Measurements from ENCODE around the gene SURF4.
"Not testable (repeated sequence)": the region's sequence is repeated elsewhere in the genome, so short reads cannot be mapped to it uniquely, and the experiment has no call there.

Gene SURF4

DNA sequence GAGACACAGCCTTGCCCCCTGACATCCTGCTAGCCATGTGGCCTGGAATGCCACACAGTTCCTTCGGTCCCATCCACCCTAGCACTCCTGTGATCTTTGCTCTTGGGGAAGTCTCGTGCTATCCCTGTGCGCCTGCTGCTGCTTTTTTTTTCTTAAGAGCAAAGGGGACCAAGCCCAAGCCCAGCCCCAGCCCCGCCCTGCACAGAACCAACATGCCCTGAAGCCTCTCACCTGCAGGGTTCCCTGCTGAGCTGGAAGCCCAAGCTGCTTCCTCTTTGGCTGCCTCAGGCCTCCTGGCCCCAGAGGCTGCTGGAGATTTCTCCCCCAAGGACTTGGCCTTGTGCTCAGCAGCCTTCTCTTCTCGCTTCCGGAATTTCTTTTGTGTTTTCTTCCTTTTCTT lies 41.7 kb downstream of the SURF4 start:
- DNase-seq (ENCODE audit: low spot score): no peak

DNA sequence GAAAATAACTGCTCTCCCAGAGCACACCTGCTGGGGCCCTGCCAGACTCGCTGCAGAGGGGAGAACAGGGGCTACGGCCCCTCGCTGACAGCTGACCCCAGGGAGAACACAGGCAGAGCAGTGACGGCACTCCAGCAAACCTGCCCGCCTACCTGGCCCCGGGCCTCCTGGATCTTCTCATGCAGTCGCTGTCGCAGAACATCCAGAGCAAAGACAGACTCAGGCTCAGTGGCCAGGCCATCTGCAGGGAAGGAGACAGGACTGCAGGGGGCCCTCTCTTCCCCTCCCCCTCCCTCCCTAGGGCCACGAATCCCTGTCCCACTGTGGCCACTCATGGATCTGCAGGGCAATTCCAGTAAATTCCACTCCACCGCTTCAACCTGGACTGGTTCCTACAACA lies 42.3 kb downstream of the SURF4 start:
- no peak for DNase-seq (ENCODE audit: low spot score)

DNA sequence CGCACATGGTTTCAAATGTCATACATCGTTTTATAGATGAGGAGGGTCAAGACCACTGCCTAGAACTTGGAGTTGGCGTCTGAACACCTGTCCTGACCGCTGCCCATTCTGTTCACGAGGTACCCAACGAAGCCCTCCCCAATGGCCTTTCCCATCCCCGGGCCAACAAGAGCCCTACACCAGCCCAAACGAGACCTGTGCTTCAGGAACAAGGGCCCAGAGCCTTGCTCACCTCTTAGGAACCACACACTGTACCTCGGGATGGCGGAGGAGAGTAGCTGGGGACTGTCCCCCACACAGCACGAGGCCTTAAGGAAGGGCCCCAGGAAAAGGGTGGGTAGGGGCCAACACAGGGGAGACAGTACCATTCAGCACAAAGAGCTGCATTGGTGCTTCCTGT lies 42.8 kb downstream of the SURF4 start:
- no peak for DNase-seq (ENCODE audit: low spot score)

- no peak for DNase-seq (ENCODE audit: low spot score)
These were observed 43.5 kb downstream of the SURF4 start for GRCh38 chr9:133332381-133332730.

DNA sequence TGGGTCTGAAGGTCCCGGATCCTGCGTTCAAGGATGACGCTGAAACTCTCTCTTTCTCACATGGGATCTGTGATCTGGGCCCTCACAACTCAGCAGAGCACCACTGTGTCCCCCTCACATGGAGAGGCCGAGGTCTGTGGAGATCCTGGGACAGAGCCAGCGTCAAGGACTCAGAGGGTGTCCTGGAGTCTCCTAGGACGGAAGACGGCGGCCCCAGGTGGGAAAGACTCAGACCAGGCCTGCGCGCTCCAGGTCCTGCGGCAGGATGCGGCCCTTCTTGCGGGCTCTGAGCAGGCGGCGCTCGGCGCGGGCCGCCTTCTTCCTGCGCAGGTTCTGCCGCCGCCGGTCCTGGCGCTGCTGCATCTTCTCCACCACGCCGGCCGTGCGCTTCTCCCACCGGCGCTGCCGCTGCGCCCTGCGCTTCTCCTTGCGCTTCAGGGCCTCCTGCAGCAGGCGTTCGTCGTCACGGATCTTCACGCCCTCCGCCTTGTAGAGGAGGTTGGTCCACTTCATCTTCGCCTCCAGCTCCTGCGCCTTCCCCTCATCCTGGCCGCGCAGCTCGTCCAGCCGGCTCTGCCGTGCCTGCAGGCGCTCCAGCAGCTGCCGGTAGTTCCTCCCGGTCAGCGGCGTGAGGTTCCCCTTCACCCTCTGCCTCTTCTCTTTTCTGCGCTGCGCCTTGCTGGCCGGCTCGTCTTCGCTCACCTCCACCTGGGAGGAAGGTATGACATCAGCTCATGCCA lies 44.0 kb downstream of the SURF4 start:
- no peak for DNase-seq (ENCODE audit: low spot score)

- DNase-seq (ENCODE audit: low spot score): no peak
These were observed 44.6 kb downstream of the SURF4 start for GRCh38 chr9:133331221-133331620.

DNA sequence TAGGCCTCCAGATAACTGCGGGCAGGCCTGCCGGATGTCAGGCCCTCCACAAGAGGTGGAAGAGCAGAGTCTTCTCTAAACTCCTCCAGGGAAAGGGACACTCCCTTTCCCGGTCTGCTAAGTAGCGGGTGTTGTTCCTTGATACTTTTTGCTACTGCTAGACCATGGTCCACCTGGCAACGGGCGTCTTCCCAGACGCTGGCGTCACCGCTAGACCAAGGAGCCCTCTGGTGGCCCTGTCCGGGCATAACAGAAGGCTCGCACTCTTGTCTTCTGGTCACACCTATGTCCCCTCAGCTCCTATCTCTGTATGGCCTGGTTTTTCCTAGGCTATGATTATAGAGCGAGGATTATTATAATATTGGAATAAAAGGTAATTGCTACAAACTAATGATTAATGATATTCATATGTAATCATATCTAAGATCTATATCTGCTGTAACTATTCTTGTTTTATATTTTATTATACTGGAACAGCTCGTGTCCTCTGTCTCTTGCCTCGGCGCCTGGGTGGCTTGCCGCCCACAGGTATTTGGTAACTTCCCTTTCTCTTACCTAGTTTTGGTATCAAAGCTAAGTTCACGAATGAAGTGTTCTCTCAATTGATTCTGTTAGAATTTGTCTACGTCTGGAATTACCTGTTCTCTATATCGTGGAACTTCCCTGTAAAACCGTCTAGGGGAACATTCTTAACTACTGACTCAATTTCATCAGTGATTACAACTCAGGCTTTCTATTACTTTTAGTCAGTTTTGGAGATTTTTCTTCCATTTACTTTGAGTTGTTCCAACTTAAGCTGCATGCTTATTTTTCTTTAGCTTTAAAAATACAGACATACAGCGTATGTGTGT lies 46.3 kb downstream of the SURF4 start:
- not testable (repeated sequence) for DNase-seq (ENCODE audit: low spot score)

GRCh38 chr9:133327834-133328484 lies 47.9 kb downstream of the SURF4 start:
- no peak for DNase-seq (ENCODE audit: low spot score)

GRCh38 chr9:133327021-133327420 lies 48.8 kb downstream of the SURF4 start:
- DNase-seq (ENCODE audit: low spot score): not testable (repeated sequence)

GRCh38 chr9:133323991-133324703 lies 51.7 kb downstream of the SURF4 start:
- DNase-seq (ENCODE audit: low spot score): no peak

- DNase-seq (ENCODE audit: low spot score): no peak
These were observed 52.6 kb downstream of the SURF4 start for GRCh38 chr9:133323211-133323610.

- no peak for DNase-seq (ENCODE audit: low spot score)
These were observed 53.2 kb downstream of the SURF4 start for GRCh38 chr9:133322701-133323100.

DNA sequence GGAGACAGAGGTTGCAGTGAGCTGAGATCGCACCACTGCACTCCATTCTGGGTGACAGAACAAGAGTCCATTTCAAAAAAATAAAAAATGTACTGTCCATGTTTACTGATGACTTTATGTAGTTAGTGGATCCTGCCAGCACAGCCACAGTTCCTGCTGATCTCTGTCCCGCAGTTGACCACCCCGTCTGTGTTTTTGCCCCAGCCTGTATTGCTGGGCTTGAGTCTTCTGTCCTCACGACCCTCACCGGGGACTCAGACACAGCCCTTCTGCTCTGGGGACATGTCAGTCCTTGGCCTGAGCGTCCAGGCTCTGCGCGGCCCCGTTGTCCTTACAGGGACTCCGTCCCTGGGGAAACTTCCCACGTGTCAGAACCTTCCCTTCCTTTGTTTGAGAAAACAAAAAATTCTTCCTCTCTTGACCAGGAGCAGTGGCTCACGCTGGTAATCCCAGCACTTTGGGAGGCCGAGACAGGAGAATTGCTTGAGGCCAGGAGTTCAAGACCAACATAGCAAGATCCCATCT lies 54.4 kb downstream of the SURF4 start:
- DNase-seq (ENCODE audit: low spot score): no peak

GRCh38 chr9:133320421-133320881 lies 55.4 kb downstream of the SURF4 start:
- DNase-seq (ENCODE audit: low spot score): no peak

DNA sequence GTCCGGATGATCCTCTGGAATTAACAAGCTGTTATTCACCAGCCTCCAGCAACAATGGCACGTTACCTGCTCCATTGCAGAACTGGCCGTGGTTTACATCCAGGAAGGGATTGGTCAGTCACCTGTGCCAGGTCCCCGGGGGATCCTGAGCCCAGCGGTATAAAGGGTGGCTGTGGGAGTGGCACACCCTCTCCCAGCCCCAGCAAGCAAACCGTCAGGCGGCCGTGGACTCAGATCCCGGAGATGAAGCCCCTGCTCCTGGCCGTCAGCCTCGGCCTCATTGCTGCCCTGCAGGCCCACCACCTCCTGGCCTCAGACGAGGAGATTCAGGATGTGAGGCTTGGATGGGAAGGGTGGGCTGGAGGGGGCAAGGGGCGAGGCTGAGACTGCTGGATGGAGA lies 58.3 kb downstream of the SURF4 start:
- not testable (repeated sequence) for DNase-seq (ENCODE audit: low spot score)

GRCh38 chr9:133315997-133316396 lies 59.9 kb downstream of the SURF4 start:
- DNase-seq (ENCODE audit: low spot score): no peak

Measured in AG08396 (cell line).